ENCODE measurements around the gene ACOT12. TPM values are rescaled to one million over a fixed set of nuclear protein-coding genes. Genes with fewer than 3 reads are reported as not detected.

The ACOT12 gene
- polyA plus RNA-seq, 3 donors = not detected

GRCh38 chr5:81313686-81314085 lies 80.2 kb downstream of the ACOT12 start:
- Mint-ChIP-seq H3K9me3 (peaks cover 0 to 3% (median 0%) of the 10 kb centered on the region in 7 donors), H3K27ac (peak overlapping the region in 1 of 7 donors; percentile 30), H3K36me3 (peaks cover 45 to 57% of the 10 kb centered on the region in 2 donors), H3K27me3 (ENCODE audit: low read depth in 3 of 3) (no peaks in the 10 kb centered on the region), H3K4me1 (peaks cover 6% of the 10 kb centered on the region), H3K4me3 (no peak overlapping the region)
- Histone ChIP-seq H3K79me2 (ENCODE audit: insufficient read depth, low read length) (no peaks in the 10 kb centered on the region), H3K27ac (ENCODE audit: low read depth in 1 of 2, low read length in 2 of 2) (no peak overlapping the region), H3K27me3 (ENCODE audit: control insufficient read depth in 2 of 2, insufficient read depth in 2 of 2, low read length in 2 of 2) (no peaks in the 10 kb centered on the region), H3K4me1 (ENCODE audit: control insufficient read depth in 1 of 2, insufficient read depth in 2 of 2, low read length in 2 of 2) (no peaks in the 10 kb centered on the region), H3K36me3 (replicated peaks in 1 of 2; ENCODE audit: control insufficient read depth in 1 of 2, insufficient read depth in 2 of 2, low read length in 2 of 2) (peaks cover 44 to 65% of the 10 kb centered on the region in 2 donors), H3K9me3 (replicated peaks in 1 of 2; ENCODE audit: control insufficient read depth in 1 of 2, insufficient read depth in 1 of 2, low read length in 2 of 2) (no peaks in the 10 kb centered on the region), H3K4me2 (replicated peaks; ENCODE audit: extremely low read depth, low read length, poor library complexity, severe bottlenecking) (no peak overlapping the region), H3K9ac (ENCODE audit: insufficient read depth, low read length, poor library complexity, severe bottlenecking) (no peak overlapping the region), H4K20me1 (ENCODE audit: insufficient read depth, low read length) (no peaks in the 10 kb centered on the region), H3K4me3 (replicated peaks in 1 of 3; ENCODE audit: low read depth in 2 of 3, low read length in 3 of 3) (no peak overlapping the region), H2AFZ (ENCODE audit: insufficient read depth, low read depth, low read length, poor library complexity, severe bottlenecking) (no peak overlapping the region)
- no CpG with 5 or more reads among the region's 3 CpGs for WGBS (ENCODE audit: insufficient coverage)
- intact Hi-C loops (cut with micrococcal nuclease) = no loop called here
- TF ChIP-seq, protein P1, sequence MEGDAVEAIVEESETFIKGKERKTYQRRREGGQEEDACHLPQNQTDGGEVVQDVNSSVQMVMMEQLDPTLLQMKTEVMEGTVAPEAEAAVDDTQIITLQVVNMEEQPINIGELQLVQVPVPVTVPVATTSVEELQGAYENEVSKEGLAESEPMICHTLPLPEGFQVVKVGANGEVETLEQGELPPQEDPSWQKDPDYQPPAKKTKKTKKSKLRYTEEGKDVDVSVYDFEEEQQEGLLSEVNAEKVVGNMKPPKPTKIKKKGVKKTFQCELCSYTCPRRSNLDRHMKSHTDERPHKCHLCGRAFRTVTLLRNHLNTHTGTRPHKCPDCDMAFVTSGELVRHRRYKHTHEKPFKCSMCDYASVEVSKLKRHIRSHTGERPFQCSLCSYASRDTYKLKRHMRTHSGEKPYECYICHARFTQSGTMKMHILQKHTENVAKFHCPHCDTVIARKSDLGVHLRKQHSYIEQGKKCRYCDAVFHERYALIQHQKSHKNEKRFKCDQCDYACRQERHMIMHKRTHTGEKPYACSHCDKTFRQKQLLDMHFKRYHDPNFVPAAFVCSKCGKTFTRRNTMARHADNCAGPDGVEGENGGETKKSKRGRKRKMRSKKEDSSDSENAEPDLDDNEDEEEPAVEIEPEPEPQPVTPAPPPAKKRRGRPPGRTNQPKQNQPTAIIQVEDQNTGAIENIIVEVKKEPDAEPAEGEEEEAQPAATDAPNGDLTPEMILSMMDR (IDR thresholded peaks at IDR 0.05) = no peak
- no peak for DNase-seq

DNA sequence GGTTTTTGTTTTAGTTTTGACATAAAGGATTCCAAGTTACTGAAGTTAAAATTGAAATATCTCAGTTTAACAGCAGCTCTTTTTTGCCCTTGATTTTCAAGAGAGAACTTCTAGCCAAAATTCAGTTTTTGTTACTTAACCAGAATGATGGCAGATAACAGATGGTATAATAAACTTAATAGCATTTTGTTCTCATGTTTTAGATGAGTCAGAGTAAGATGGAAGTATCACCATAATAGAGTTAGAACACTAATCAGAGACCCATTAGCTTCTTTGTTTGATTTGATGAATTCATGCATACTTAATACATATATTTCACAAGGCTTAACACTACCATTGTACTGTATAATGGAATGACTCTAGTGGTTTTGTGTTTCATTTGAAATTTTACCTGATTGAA lies 80.7 kb downstream of the ACOT12 start:
- peaks cover 46 to 68% of the 10 kb centered on the region in 2 donors for H3K36me3 ChIP-seq (replicated peaks in 1 of 2; ENCODE audit: control insufficient read depth in 1 of 2, insufficient read depth in 2 of 2, low read length in 2 of 2)
- no peaks in the 10 kb centered on the region for H3K4me1 ChIP-seq (ENCODE audit: control insufficient read depth in 1 of 2, insufficient read depth in 2 of 2, low read length in 2 of 2)
- DNase-seq = no peak
- H3K9ac ChIP-seq (ENCODE audit: insufficient read depth, low read length, poor library complexity, severe bottlenecking) = no peak overlapping the region
- H3K79me2 ChIP-seq (ENCODE audit: insufficient read depth, low read length) = no peaks in the 10 kb centered on the region
- H3K27ac Mint-ChIP-seq = no peak overlapping the region
- no peaks in the 10 kb centered on the region for H4K20me1 ChIP-seq (ENCODE audit: insufficient read depth, low read length)
- H3K9me3 ChIP-seq (replicated peaks in 1 of 2; ENCODE audit: control insufficient read depth in 1 of 2, insufficient read depth in 1 of 2, low read length in 2 of 2) = no peaks in the 10 kb centered on the region
- H3K27me3 ChIP-seq (ENCODE audit: control insufficient read depth in 2 of 2, insufficient read depth in 2 of 2, low read length in 2 of 2) = no peaks in the 10 kb centered on the region
- H3K4me2 ChIP-seq (replicated peaks; ENCODE audit: extremely low read depth, low read length, poor library complexity, severe bottlenecking) = no peak overlapping the region
- no peaks in the 10 kb centered on the region for H3K27me3 Mint-ChIP-seq (ENCODE audit: low read depth in 3 of 3)
- intact Hi-C loops (cut with micrococcal nuclease) = no loop called here
- H3K4me1 Mint-ChIP-seq = peaks cover 6% of the 10 kb centered on the region
- no peak overlapping the region for H2AFZ ChIP-seq (ENCODE audit: insufficient read depth, low read depth, low read length, poor library complexity, severe bottlenecking)
- peaks cover 49 to 62% of the 10 kb centered on the region in 2 donors for H3K36me3 Mint-ChIP-seq
- no peak overlapping the region for H3K27ac ChIP-seq (ENCODE audit: low read depth in 1 of 2, low read length in 2 of 2)
- TF ChIP-seq, protein P1 (IDR thresholded peaks at IDR 0.05) = no peak
- no peak overlapping the region for H3K4me3 Mint-ChIP-seq
- H3K4me3 ChIP-seq (replicated peaks in 1 of 3; ENCODE audit: low read depth in 2 of 3, low read length in 3 of 3) = no peak overlapping the region
- peaks cover 0 to 3% (median 0%) of the 10 kb centered on the region in 7 donors for H3K9me3 Mint-ChIP-seq
